ENCODE measurements around the gene XRN2.

DNA sequence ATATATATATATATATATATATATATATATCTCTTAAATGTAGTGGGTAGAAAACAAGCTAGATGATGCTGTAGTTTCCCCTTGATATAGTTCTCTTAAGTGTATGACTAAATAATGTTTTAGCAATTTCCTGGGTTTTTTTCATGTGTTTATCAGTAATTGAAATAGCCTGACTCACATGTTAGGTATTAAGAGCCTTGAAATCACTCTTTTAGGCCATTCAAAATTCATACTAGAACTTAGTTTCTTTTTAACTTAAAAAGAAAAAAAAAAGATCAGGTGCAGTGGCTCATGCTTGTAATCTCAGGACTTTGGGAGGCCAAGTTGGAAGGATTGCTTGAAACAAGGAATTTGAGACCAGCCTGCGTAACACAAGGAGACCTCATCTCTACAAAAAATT, 50.1 kb downstream of the XRN2 start:
- TF ChIP-seq, protein P1, sequence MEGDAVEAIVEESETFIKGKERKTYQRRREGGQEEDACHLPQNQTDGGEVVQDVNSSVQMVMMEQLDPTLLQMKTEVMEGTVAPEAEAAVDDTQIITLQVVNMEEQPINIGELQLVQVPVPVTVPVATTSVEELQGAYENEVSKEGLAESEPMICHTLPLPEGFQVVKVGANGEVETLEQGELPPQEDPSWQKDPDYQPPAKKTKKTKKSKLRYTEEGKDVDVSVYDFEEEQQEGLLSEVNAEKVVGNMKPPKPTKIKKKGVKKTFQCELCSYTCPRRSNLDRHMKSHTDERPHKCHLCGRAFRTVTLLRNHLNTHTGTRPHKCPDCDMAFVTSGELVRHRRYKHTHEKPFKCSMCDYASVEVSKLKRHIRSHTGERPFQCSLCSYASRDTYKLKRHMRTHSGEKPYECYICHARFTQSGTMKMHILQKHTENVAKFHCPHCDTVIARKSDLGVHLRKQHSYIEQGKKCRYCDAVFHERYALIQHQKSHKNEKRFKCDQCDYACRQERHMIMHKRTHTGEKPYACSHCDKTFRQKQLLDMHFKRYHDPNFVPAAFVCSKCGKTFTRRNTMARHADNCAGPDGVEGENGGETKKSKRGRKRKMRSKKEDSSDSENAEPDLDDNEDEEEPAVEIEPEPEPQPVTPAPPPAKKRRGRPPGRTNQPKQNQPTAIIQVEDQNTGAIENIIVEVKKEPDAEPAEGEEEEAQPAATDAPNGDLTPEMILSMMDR (IDR thresholded peaks at IDR 0.05; ENCODE audit: poor library complexity, severe bottlenecking) = no peak
- TF ChIP-seq POLR2AphosphoS5 (IDR thresholded peaks at IDR 0.05) = no peak
- TF ChIP-seq, protein P2, sequence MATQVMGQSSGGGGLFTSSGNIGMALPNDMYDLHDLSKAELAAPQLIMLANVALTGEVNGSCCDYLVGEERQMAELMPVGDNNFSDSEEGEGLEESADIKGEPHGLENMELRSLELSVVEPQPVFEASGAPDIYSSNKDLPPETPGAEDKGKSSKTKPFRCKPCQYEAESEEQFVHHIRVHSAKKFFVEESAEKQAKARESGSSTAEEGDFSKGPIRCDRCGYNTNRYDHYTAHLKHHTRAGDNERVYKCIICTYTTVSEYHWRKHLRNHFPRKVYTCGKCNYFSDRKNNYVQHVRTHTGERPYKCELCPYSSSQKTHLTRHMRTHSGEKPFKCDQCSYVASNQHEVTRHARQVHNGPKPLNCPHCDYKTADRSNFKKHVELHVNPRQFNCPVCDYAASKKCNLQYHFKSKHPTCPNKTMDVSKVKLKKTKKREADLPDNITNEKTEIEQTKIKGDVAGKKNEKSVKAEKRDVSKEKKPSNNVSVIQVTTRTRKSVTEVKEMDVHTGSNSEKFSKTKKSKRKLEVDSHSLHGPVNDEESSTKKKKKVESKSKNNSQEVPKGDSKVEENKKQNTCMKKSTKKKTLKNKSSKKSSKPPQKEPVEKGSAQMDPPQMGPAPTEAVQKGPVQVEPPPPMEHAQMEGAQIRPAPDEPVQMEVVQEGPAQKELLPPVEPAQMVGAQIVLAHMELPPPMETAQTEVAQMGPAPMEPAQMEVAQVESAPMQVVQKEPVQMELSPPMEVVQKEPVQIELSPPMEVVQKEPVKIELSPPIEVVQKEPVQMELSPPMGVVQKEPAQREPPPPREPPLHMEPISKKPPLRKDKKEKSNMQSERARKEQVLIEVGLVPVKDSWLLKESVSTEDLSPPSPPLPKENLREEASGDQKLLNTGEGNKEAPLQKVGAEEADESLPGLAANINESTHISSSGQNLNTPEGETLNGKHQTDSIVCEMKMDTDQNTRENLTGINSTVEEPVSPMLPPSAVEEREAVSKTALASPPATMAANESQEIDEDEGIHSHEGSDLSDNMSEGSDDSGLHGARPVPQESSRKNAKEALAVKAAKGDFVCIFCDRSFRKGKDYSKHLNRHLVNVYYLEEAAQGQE (IDR thresholded peaks at IDR 0.05; ENCODE audit: borderline replicate concordance) = no peak
- no peak for TF ChIP-seq EZH2 (IDR thresholded peaks at IDR 0.05; ENCODE audit: borderline replicate concordance, insufficient read depth, low read length, poor library complexity, severe bottlenecking)
- no peak for TF ChIP-seq TAF1 (IDR thresholded peaks at IDR 0.05; ENCODE audit: low read depth)
- no peak for TF ChIP-seq SMC3 (conservative IDR thresholded peaks at IDR 0.05; ENCODE audit: poor library complexity)
- no peak for TF ChIP-seq RAD21 (conservative IDR thresholded peaks at IDR 0.05)
- no peak for TF ChIP-seq EP300 (conservative IDR thresholded peaks at IDR 0.05; ENCODE audit: poor library complexity, severe bottlenecking)
- TF ChIP-seq MXI1 (conservative IDR thresholded peaks at IDR 0.05; ENCODE audit: poor library complexity, severe bottlenecking) = no peak

Data from neural cell (in vitro differentiated cells).